Measurements from ENCODE around the gene SEC31A. TPM values are rescaled to one million over a fixed set of nuclear protein-coding genes. Genes with fewer than 3 reads are reported as not detected.

SEC31A gene
- polyA plus RNA-seq, 4 donors, result 95.3 to 376 (median 164) TPM

Other genes with a start within 250 kb of the SEC31A start
- 10 to 100 TPM in 1 of 4 donors, 1 to 10 TPM in 2, under 1 TPM in 1; 0.45 to 73.0 (median 5.3) TPM for gene SCD5, start 92.4 kb downstream of the SEC31A start, polyA plus RNA-seq
- gene THAP9, start 9.6 kb upstream of the SEC31A start, polyA plus RNA-seq, result 1 to 10 TPM in 3 of 4 donors, under 1 TPM in 1; 0.54 to 7.9 (median 2.5) TPM
- gene LIN54, start 119.7 kb upstream of the SEC31A start, polyA plus RNA-seq, result 10 to 100 TPM in 1 of 4 donors, 1 to 10 TPM in 3; 3.0 to 11.8 (median 4.0) TPM
- 10 to 100 TPM; 23.5 to 46.9 (median 31.4) TPM for gene COPS4, start 144.0 kb upstream of the SEC31A start, polyA plus RNA-seq
- gene PLAC8, start 223.6 kb upstream of the SEC31A start, polyA plus RNA-seq, result 100 to 1,000 TPM in 3 of 4 donors, 10 to 100 TPM in 1; 84.2 to 309 (median 164) TPM

Measured in small intestine (tissue), 4 donors.